H9 (cell line): ENCODE data around the gene DEK. TPM values are rescaled to one million over a fixed set of nuclear protein-coding genes. Genes with fewer than 3 reads are reported as not detected.

Experiments
- DNase-seq: peaks from one replicate; pipeline ENCODE4 v3.0.0-alpha.2; 2017
- H2AFZ ChIP-seq: one replicate; pipeline ENCODE4 v1.6.1; 2013; ENCODE audit warnings: mild to moderate bottlenecking, low read length, control low read depth, moderate library complexity
- H2AK5ac ChIP-seq: 2 replicates; pipeline ENCODE4 v1.6.1; 2013; ENCODE audit warnings: low read length, control low read depth, mixed read lengths; ENCODE audit not compliant: insufficient read length
- H2BK120ac ChIP-seq: one replicate; pipeline ENCODE4 v1.6.1; 2013; ENCODE audit warnings: low read depth, mild to moderate bottlenecking, low read length, control low read depth, inconsistent platforms; ENCODE audit not compliant: poor library complexity, severe bottlenecking
- H2BK12ac ChIP-seq: 2 replicates; pipeline ENCODE4 v1.6.1; 2013; ENCODE audit warnings: low read length, control low read depth, mixed read lengths, low read depth; ENCODE audit not compliant: insufficient read length
- H2BK15ac ChIP-seq: 2 replicates; pipeline ENCODE4 v1.6.1; 2013; ENCODE audit warnings: low read depth, low read length, control low read depth
- H2BK20ac ChIP-seq: one replicate; pipeline ENCODE4 v1.6.1; 2013; ENCODE audit warnings: low read depth, mild to moderate bottlenecking, low read length, control low read depth, inconsistent platforms; ENCODE audit not compliant: poor library complexity, severe bottlenecking
- H2BK5ac ChIP-seq: 2 replicates; pipeline ENCODE4 v1.6.1; 2013; ENCODE audit warnings: low read length, control low read depth, mixed read lengths; ENCODE audit not compliant: insufficient read length
- H3K14ac ChIP-seq: 2 replicates; pipeline ENCODE4 v1.6.1; 2013; ENCODE audit warnings: low read length, control low read depth; ENCODE audit not compliant: insufficient read depth
- H3K18ac ChIP-seq: 2 replicates; pipeline ENCODE4 v1.6.1; 2013; ENCODE audit warnings: low read depth, mild to moderate bottlenecking, mixed read lengths, low read length, control low read depth; ENCODE audit not compliant: insufficient read length
- H3K23ac ChIP-seq: 2 replicates; pipeline ENCODE4 v1.6.1; 2013; ENCODE audit warnings: low read length, control low read depth, mixed read lengths, low read depth; ENCODE audit not compliant: insufficient read length
- H3K23me2 ChIP-seq: 2 replicates; pipeline ENCODE4 v1.6.1; 2013; ENCODE audit warnings: low read depth, mild to moderate bottlenecking, mixed read lengths, low read length, control low read depth; ENCODE audit not compliant: insufficient read length, poor library complexity, severe bottlenecking
- H3K27ac ChIP-seq: 2 replicates; pipeline ENCODE4 v1.5.1; 2013; ENCODE audit warnings: low read length, control low read depth, mixed read lengths, low read depth; ENCODE audit not compliant: insufficient read length
- H3K27me3 ChIP-seq: 2 replicates; pipeline ENCODE4 v1.6.1; 2013; ENCODE audit warnings: low read length, control low read depth, inconsistent platforms; ENCODE audit not compliant: insufficient read depth
- H3K4ac ChIP-seq: 2 replicates; pipeline ENCODE4 v1.6.1; 2013; ENCODE audit warnings: low read depth, mild to moderate bottlenecking, control low read depth, inconsistent platforms, low read length, moderate library complexity
- H3K4me1 ChIP-seq: 2 replicates; pipeline ENCODE4 v1.6.1; 2013; ENCODE audit warnings: low read length, control low read depth, inconsistent platforms; ENCODE audit not compliant: insufficient read depth
- H3K4me2 ChIP-seq: 2 replicates; pipeline ENCODE4 v1.6.1; 2013; ENCODE audit warnings: low read length, control low read depth, mixed read lengths; ENCODE audit not compliant: insufficient read length, insufficient read depth
- H3K56ac ChIP-seq: 2 replicates; pipeline ENCODE4 v1.6.1; 2013; ENCODE audit warnings: low read depth, mild to moderate bottlenecking, mixed read lengths, low read length, control low read depth; ENCODE audit not compliant: insufficient read length
- H3K79me1 ChIP-seq: 2 replicates; pipeline ENCODE4 v1.6.1; 2013; ENCODE audit warnings: low read depth, mild to moderate bottlenecking, moderate library complexity, low read length, control low read depth, inconsistent platforms; ENCODE audit not compliant: insufficient read depth, poor library complexity, severe bottlenecking
- H3K79me2 ChIP-seq: 2 replicates; pipeline ENCODE4 v1.6.1; 2013; ENCODE audit warnings: low read length, control low read depth, inconsistent platforms; ENCODE audit not compliant: insufficient read depth
- H3K9ac ChIP-seq: 2 replicates; pipeline ENCODE4 v1.6.1; 2013; ENCODE audit warnings: low read length, control low read depth, mixed read lengths; ENCODE audit not compliant: insufficient read length; ENCODE audit errors: extremely low read depth
- H3K9me3 ChIP-seq: one replicate; pipeline ENCODE4 v1.6.1; 2013; ENCODE audit warnings: low read depth, low read length, inconsistent platforms; ENCODE audit not compliant: control insufficient read depth
- H3T11ph ChIP-seq: one replicate; pipeline ENCODE4 v1.6.1; 2013; ENCODE audit warnings: mild to moderate bottlenecking, low read length, control low read depth, inconsistent platforms
- H4K20me1 ChIP-seq: one replicate; pipeline ENCODE4 v1.6.1; 2013; ENCODE audit not compliant: control insufficient read depth, insufficient read length, insufficient read depth
- H4K5ac ChIP-seq: 2 replicates; pipeline ENCODE4 v1.6.1; 2013; ENCODE audit warnings: low read depth, mild to moderate bottlenecking, mixed read lengths, low read length, control low read depth; ENCODE audit not compliant: insufficient read length
- H4K8ac ChIP-seq: replicated peaks from 2 replicates; pipeline ENCODE4 v1.6.1; 2013; ENCODE audit warnings: low read length, control low read depth, mixed read lengths, low read depth; ENCODE audit not compliant: insufficient read length
- H4K91ac ChIP-seq: 2 replicates; pipeline ENCODE4 v1.6.1; 2013; ENCODE audit warnings: low read depth, mild to moderate bottlenecking, moderate library complexity, mixed read lengths, low read length, control low read depth; ENCODE audit not compliant: insufficient read length
- H3K27ac Mint-ChIP-seq, 3 experiments: 2 replicates in 2 of 3; 3 replicates in 1 of 3; pipeline ENCODE4 v1.8.0; 2020 to 2021; ENCODE audit warnings: mixed read lengths in 3 of 3, mild to moderate bottlenecking in 1 of 3, moderate library complexity in 1 of 3
- H3K27me3 Mint-ChIP-seq: 2 replicates; pipeline ENCODE4 v1.8.0; 2021; ENCODE audit warnings: low read depth, mild to moderate bottlenecking, moderate library complexity, mixed read lengths
- H3K36me3 Mint-ChIP-seq, 3 experiments: 2 replicates in 2 of 3; 3 replicates in 1 of 3; pipeline ENCODE4 v1.8.0; 2020 to 2021; ENCODE audit warnings: low read depth in 3 of 3, mixed read lengths in 3 of 3; ENCODE audit not compliant: insufficient read depth in 1 of 3
- H3K4me1 Mint-ChIP-seq, 2 experiments: 2 replicates each; pipeline ENCODE4 v1.8.0; 2020; ENCODE audit warnings: mixed read lengths in 2 of 2
- H3K4me3 Mint-ChIP-seq, 2 experiments: 2 replicates in 1 of 2; 3 replicates in 1 of 2; pipeline ENCODE4 v1.8.0; 2020 to 2021; ENCODE audit warnings: mild to moderate bottlenecking in 2 of 2, mixed read lengths in 2 of 2, moderate library complexity in 1 of 2
- H3K9me3 Mint-ChIP-seq, 2 experiments: 2 replicates in 1 of 2; 3 replicates in 1 of 2; pipeline ENCODE4 v1.8.0; 2020; ENCODE audit warnings: mild to moderate bottlenecking in 2 of 2, mixed read lengths in 2 of 2, moderate library complexity in 1 of 2
- CTCF ChIP-seq: fragments of 200-600 bp; sonication (generic); conservative IDR thresholded peaks from 3 replicates; pipeline ENCODE4 v1.8.0; 2021; ENCODE audit warnings: antibody characterized with exemption, mild to moderate bottlenecking
- WGBS: extraction: QIAGEN DNeasy Blood & Tissue Kit; methylation state at CpG from one replicate; pipeline ENCODE4 v1.1.7; 2013; ENCODE audit warnings: missing lambda C conversion rate, low lambda C conversion rate, mixed read lengths; ENCODE audit not compliant: insufficient read length; ENCODE audit errors: extremely low coverage; 5-methylcytosine and 5-hydroxymethylcytosine counted together
- total RNA-seq: library from RNA; stranded (reverse); gene quantifications from 2 replicates; pipeline ENCODE4 v1.2.1, GENCODE V29; 2021

The DEK gene
- total RNA-seq, 1 experiment from 2014 or later, result 217 TPM

- H3K4me1 ChIP-seq, result peaks cover 5% of the 10 kb centered on the region; the same call in 1 of the 2 replicates
- no peaks in the 10 kb centered on the region for H3K9me3 ChIP-seq
- H3K79me2 ChIP-seq, result no peaks in the 10 kb centered on the region
- no peak overlapping the region for H3K4me2 ChIP-seq
- H2BK20ac ChIP-seq, result no peak overlapping the region
- no peak overlapping the region for H3K9ac ChIP-seq
- H3K27ac ChIP-seq, result no peak overlapping the region
- no peak for DNase-seq
- Mint-ChIP-seq H3K36me3 (peaks cover 5 to 17% (median 5%) of the 10 kb centered on the region in 3 experiments), H3K27ac (no peak overlapping the region), H3K9me3 (peaks cover 20% of the 10 kb centered on the region in 2 experiments), H3K27me3 (no peaks in the 10 kb centered on the region), H3K4me1 (peaks cover 17 to 23% of the 10 kb centered on the region in 2 experiments), H3K4me3 (no peak overlapping the region)
- H3K23me2 ChIP-seq, result no peaks in the 10 kb centered on the region
- no peak overlapping the region for H2BK15ac ChIP-seq
- H4K20me1 ChIP-seq, result no peaks in the 10 kb centered on the region
- no CpG with 5 or more reads among the region's 5 CpGs for WGBS
- H3K18ac ChIP-seq, result no peak overlapping the region
- H3K4ac ChIP-seq, result no peak overlapping the region
- no peak overlapping the region for H4K8ac ChIP-seq
- no peak for TF ChIP-seq CTCF
- no peak overlapping the region for H4K91ac ChIP-seq
- H3K56ac ChIP-seq, result no peak overlapping the region
- H3K27me3 ChIP-seq, result no peaks in the 10 kb centered on the region
- H3K14ac ChIP-seq, result no peak overlapping the region
- H2BK12ac ChIP-seq, result no peak overlapping the region
- H2AFZ ChIP-seq, result no peak overlapping the region
- H4K5ac ChIP-seq, result no peak overlapping the region
- H2AK5ac ChIP-seq, result no peak overlapping the region
- H3T11ph ChIP-seq, result no peak overlapping the region
- no peak overlapping the region for H2BK5ac ChIP-seq
- H3K23ac ChIP-seq, result no peak overlapping the region
- H2BK120ac ChIP-seq, result no peak overlapping the region
- no peaks in the 10 kb centered on the region for H3K79me1 ChIP-seq
Observed at GRCh38 chr6:18309046-18309445, 44.7 kb upstream of the DEK start.
